IMR-90 (cell line): ENCODE results near the gene FLT1. TPM values are rescaled to one million over a fixed set of nuclear protein-coding genes. Genes with fewer than 3 reads are reported as not detected.

Source experiments
- ATAC-seq: fragments of 200-7000 bp; cut with Tn5 transposase; 2 replicates; pipeline ENCODE4 v1.9.1; 2020; ENCODE audit warnings: low read depth, mild to moderate bottlenecking, moderate library complexity
- BruUV-seq: library from RNA; stranded (reverse); fragments of 400-500 nt; replicated peaks from 2 replicates; lab custom pipeline; 2021; lab: Mats Ljungman, UMichigan
- CTCF ChIA-PET: fragments of 300-600 bp; formaldehyde crosslinking; extraction: SDS; loops from one replicate; lab custom pipeline; 2021; ENCODE audit warnings: antibody characterized with exemption; lab: Yijun Ruan, JAX
- POLR2A ChIA-PET: fragments of 300-600 bp; sonication (Branson Sonifier 250); formaldehyde crosslinking; loops from one replicate; lab custom pipeline; 2022; ENCODE audit warnings: antibody characterized with exemption; ENCODE audit not compliant: unreplicated experiment; lab: Charles Lee
- DNase-seq: peaks from one replicate; pipeline ENCODE4 v3.0.0; 2013
- H2AFZ ChIP-seq: replicated peaks from 2 replicates; pipeline ENCODE3; 2013; ENCODE audit warnings: low read length, mild to moderate bottlenecking; ENCODE audit not compliant: poor library complexity
- H2AK5ac ChIP-seq: 2 replicates; pipeline ENCODE4 v1.6.1; 2013; ENCODE audit warnings: low read depth, low read length, inconsistent platforms
- H2AK9ac ChIP-seq: replicated peaks from 2 replicates; pipeline ENCODE3; 2013; ENCODE audit warnings: mild to moderate bottlenecking, low read depth, low read length, moderate library complexity; ENCODE audit not compliant: poor library complexity
- H2BK120ac ChIP-seq: 2 replicates; pipeline ENCODE4 v1.6.1; 2013; ENCODE audit warnings: low read depth, low read length, inconsistent platforms
- H2BK15ac ChIP-seq: 3 replicates; pipeline ENCODE4 v1.6.1; 2013; ENCODE audit warnings: low read depth, low read length, inconsistent platforms
- H2BK20ac ChIP-seq: 2 replicates; pipeline ENCODE4 v1.6.1; 2013; ENCODE audit warnings: low read depth, mild to moderate bottlenecking, inconsistent platforms, low read length, moderate library complexity
- H2BK5ac ChIP-seq: 2 replicates; pipeline ENCODE4 v1.6.1; 2013; ENCODE audit warnings: mild to moderate bottlenecking, low read depth, low read length, inconsistent platforms; ENCODE audit not compliant: poor library complexity, severe bottlenecking
- H3K14ac ChIP-seq: replicated peaks from 2 replicates; pipeline ENCODE4 v1.6.1; 2013; ENCODE audit warnings: low read depth, low read length, inconsistent platforms
- H3K18ac ChIP-seq: 2 replicates; pipeline ENCODE4 v1.6.1; 2013; ENCODE audit warnings: low read depth, low read length, control low read depth
- H3K23ac ChIP-seq: 2 replicates; pipeline ENCODE4 v1.6.1; 2013; ENCODE audit warnings: low read depth, low read length, inconsistent platforms
- H3K27ac ChIP-seq: 2 replicates; pipeline ENCODE4 v1.5.1; 2013; ENCODE audit warnings: mild to moderate bottlenecking, control low read depth, low read length; ENCODE audit not compliant: insufficient read depth
- H3K27me3 ChIP-seq: 2 replicates; pipeline ENCODE4 v1.6.1; 2013; ENCODE audit warnings: low read length; ENCODE audit not compliant: control insufficient read depth, insufficient read depth
- H3K36me3 ChIP-seq: 2 replicates; pipeline ENCODE4 v1.6.1; 2013; ENCODE audit warnings: low read length, mixed read lengths; ENCODE audit not compliant: control insufficient read depth, insufficient read depth
- H3K4ac ChIP-seq: 2 replicates; pipeline ENCODE4 v1.6.1; 2013; ENCODE audit warnings: low read depth, low read length, inconsistent platforms
- H3K4me1 ChIP-seq: 2 replicates; pipeline ENCODE4 v1.6.1; 2013; ENCODE audit warnings: low read length, mixed read lengths; ENCODE audit not compliant: control insufficient read depth, insufficient read depth
- H3K4me2 ChIP-seq: 2 replicates; pipeline ENCODE4 v1.6.1; 2013; ENCODE audit warnings: low read depth, mild to moderate bottlenecking, control low read depth, low read length, moderate library complexity
- H3K4me3 ChIP-seq: 2 replicates; pipeline ENCODE4 v1.5.1; 2013; ENCODE audit warnings: low read depth, mild to moderate bottlenecking, control low read depth, low read length, moderate library complexity; ENCODE audit not compliant: insufficient read depth
- H3K56ac ChIP-seq: 2 replicates; pipeline ENCODE4 v1.6.1; 2013; ENCODE audit warnings: low read length, inconsistent platforms; ENCODE audit not compliant: insufficient read depth; ENCODE audit errors: extremely low read depth
- H3K79me1 ChIP-seq, 2 experiments: 2 replicates each; pipeline ENCODE4 v1.6.1; 2013; ENCODE audit warnings: low read length in 2 of 2, inconsistent platforms in 1 of 2, low read depth in 1 of 2
- H3K9ac ChIP-seq: 2 replicates; pipeline ENCODE4 v1.6.1; 2013; ENCODE audit warnings: low read depth, low read length, control low read depth
- H3K9me1 ChIP-seq: 2 replicates; pipeline ENCODE4 v1.6.1; 2013; ENCODE audit warnings: low read length, inconsistent platforms; ENCODE audit not compliant: insufficient read depth
- H3K9me3 ChIP-seq: 2 replicates; pipeline ENCODE4 v1.6.1; 2013; ENCODE audit warnings: low read length; ENCODE audit not compliant: control insufficient read depth, insufficient read depth
- H4K20me1 ChIP-seq: 2 replicates; pipeline ENCODE4 v1.6.1; 2013; ENCODE audit warnings: low read length, inconsistent platforms; ENCODE audit not compliant: insufficient read depth
- H4K5ac ChIP-seq: 2 replicates; pipeline ENCODE4 v1.6.1; 2013; ENCODE audit warnings: mild to moderate bottlenecking, low read depth, low read length, control low read depth
- H4K8ac ChIP-seq, 2 experiments: 2 replicates each; pipeline ENCODE4 v1.6.1; 2013; ENCODE audit warnings: low read depth in 2 of 2, low read length in 2 of 2, control low read depth in 1 of 2, inconsistent platforms in 1 of 2
- H4K91ac ChIP-seq: 2 replicates; pipeline ENCODE4 v1.6.1; 2013; ENCODE audit warnings: low read depth, low read length, inconsistent platforms; ENCODE audit not compliant: insufficient read depth
- BHLHE40 ChIP-seq: fragments of 150-350 bp; IDR thresholded peaks from 2 replicates; pipeline ENCODE4 v1.6.1; 2016; ENCODE audit warnings: mild to moderate bottlenecking, low read depth, low read length
- CEBPB ChIP-seq: IDR thresholded peaks from 2 replicates; pipeline ENCODE4 v1.6.1; 2012; ENCODE audit warnings: low read depth, low read length, improper control_type of control experiment
- CHD1 ChIP-seq: IDR thresholded peaks from 2 replicates; pipeline ENCODE4 v1.6.1; 2012; ENCODE audit warnings: low read depth, low read length, improper control_type of control experiment
- CTCF ChIP-seq: conservative IDR thresholded peaks from 2 replicates; pipeline ENCODE4 v1.5.1; 2012; ENCODE audit warnings: mild to moderate bottlenecking, low read depth, low read length, improper control_type of control experiment
- ELK1 ChIP-seq: fragments of 150-350 bp; IDR thresholded peaks from 2 replicates; pipeline ENCODE4 v1.6.1; 2016; ENCODE audit warnings: low read depth, mild to moderate bottlenecking, low read length, moderate library complexity, borderline replicate concordance
- FOS ChIP-seq: fragments of 150-350 bp; IDR thresholded peaks from 2 replicates; pipeline ENCODE4 v1.6.1; 2016; ENCODE audit warnings: low read depth, low read length
- MAFK ChIP-seq: IDR thresholded peaks from 2 replicates; pipeline ENCODE4 v1.6.1; 2012; ENCODE audit warnings: low read depth, low read length, improper control_type of control experiment
- MAZ ChIP-seq: IDR thresholded peaks from 2 replicates; pipeline ENCODE4 v1.6.1; 2012; ENCODE audit warnings: low read depth, mild to moderate bottlenecking, low read length, improper control_type of control experiment, moderate library complexity, borderline replicate concordance
- MXI1 ChIP-seq: IDR thresholded peaks from 2 replicates; pipeline ENCODE4 v1.6.1; 2012; ENCODE audit warnings: low read depth, mild to moderate bottlenecking, low read length, moderate library complexity, borderline replicate concordance
- NFE2L2 ChIP-seq: fragments of 150-350 bp; IDR thresholded peaks from 2 replicates; pipeline ENCODE4 v1.6.1; 2016; ENCODE audit warnings: low read depth, mild to moderate bottlenecking, low read length
- POLR2A ChIP-seq: IDR thresholded peaks from 2 replicates; pipeline ENCODE4 v1.6.1; 2012; ENCODE audit warnings: mild to moderate bottlenecking, low read depth, low read length
- RAD21 ChIP-seq: IDR thresholded peaks from 2 replicates; pipeline ENCODE4 v1.6.1; 2012; ENCODE audit warnings: low read length, improper control_type of control experiment
- RCOR1 ChIP-seq: IDR thresholded peaks from 2 replicates; pipeline ENCODE4 v1.6.1; 2012; ENCODE audit warnings: mild to moderate bottlenecking, low read length, improper control_type of control experiment; ENCODE audit not compliant: insufficient replicate concordance
- RFX5 ChIP-seq: IDR thresholded peaks from 2 replicates; pipeline ENCODE4 v1.8.0; 2012; ENCODE audit warnings: low read depth, mild to moderate bottlenecking, low read length, moderate library complexity
- SMC3 ChIP-seq: fragments of 150-350 bp; IDR thresholded peaks from 2 replicates; pipeline ENCODE4 v1.6.1; 2016; ENCODE audit warnings: low read depth, mild to moderate bottlenecking, antibody characterized with exemption, low read length, moderate library complexity
- USF2 ChIP-seq: fragments of 150-350 bp; IDR thresholded peaks from 2 replicates; pipeline ENCODE4 v1.6.1; 2017; ENCODE audit warnings: mild to moderate bottlenecking, antibody characterized with exemption, low read length, low read depth
- WGBS, 2 experiments: methylation state at CpG; one replicate each; pipeline versions ENCODE4 v1.1.5 to v1.1.7; 2013; ENCODE audit warnings: missing lambda C conversion rate in 2 of 2; ENCODE audit not compliant: insufficient read length in 1 of 2; ENCODE audit errors: extremely low coverage in 2 of 2; 5-methylcytosine and 5-hydroxymethylcytosine counted together
- dilution Hi-C: fragments of 300-500 bp; cut with HindIII; formaldehyde crosslinking; loops from one replicate; pipeline ENCODE4 v1.14.3; 2018; ENCODE audit warnings: low sequenced_read_pairs; ENCODE audit not compliant: unreplicated experiment
- in situ Hi-C: fragments of 300-500 bp; cut with MboI; formaldehyde crosslinking; loops from 3 replicates; pipeline ENCODE4 v1.14.3; 2019; ENCODE audit warnings: low sequenced_read_pairs, inconsistent platforms, mixed read lengths
- intact Hi-C: fragments of 100-400 bp; cut with micrococcal nuclease; formaldehyde crosslinking; loops from 2 replicates; pipeline ENCODE4 v1.10.0; 2022
- polyA plus RNA-seq, 3 experiments: library from polyadenylated mRNA; depleted of rRNA; stranded (reverse); fragments of >200 nt; gene quantifications; 2 replicates each; pipeline ENCODE4 v1.2.3, GENCODE V29; 2012; ENCODE audit warnings: low replicate concordance in 1 of 3
- total RNA-seq: library from RNA; depleted of rRNA; stranded (reverse); fragments of >200 nt; gene quantifications from 2 replicates; pipeline ENCODE4 v1.2.3, GENCODE V29; 2012

The FLT1 gene
- total and polyA plus RNA-seq, 2 of the 4 experiments (the other 2 are of a cell fraction): 4.5 to 10.4 TPM

- H3K23ac ChIP-seq: no peak overlapping the region
- no peaks in the 10 kb centered on the region for H3K9me3 ChIP-seq
- H2AK9ac ChIP-seq: no peak overlapping the region
- H4K5ac ChIP-seq: no peak overlapping the region
- peaks cover 2% of the 10 kb centered on the region; the same call in 1 of the 2 replicates for H3K4me1 ChIP-seq
- H4K91ac ChIP-seq: no peak overlapping the region
- dilution Hi-C loops (no loop called here), in situ Hi-C loops (no loop called here), intact Hi-C loops (no loop called here)
- H3K4me3 ChIP-seq: no peak overlapping the region
- no peak overlapping the region for H3K9ac ChIP-seq
- ChIA-PET POLR2A (no interaction called here), CTCF (no interaction called here)
- ATAC-seq (no peak), DNase-seq (no peak)
- H3K4ac ChIP-seq: no peak overlapping the region
- H3K4me2 ChIP-seq: no peak overlapping the region
- TF ChIP-seq POLR2A (no peak), FOS (no peak), MXI1 (no peak), RAD21 (no peak), ELK1 (no peak), BHLHE40 (no peak), MAFK (no peak), CHD1 (no peak), USF2 (no peak), MAZ (no peak), RFX5 (no peak), CTCF (no peak), CEBPB (no peak), NFE2L2 (no peak), SMC3 (no peak), RCOR1 (no peak)
- H3K18ac ChIP-seq: no peak overlapping the region
- H2AFZ ChIP-seq: no peak overlapping the region
- H3K36me3 ChIP-seq: no peaks in the 10 kb centered on the region
- no peaks in the 10 kb centered on the region for H3K27me3 ChIP-seq
- H4K8ac ChIP-seq: no peak overlapping the region
- H2AK5ac ChIP-seq: no peak overlapping the region
- H2BK5ac ChIP-seq: no peak overlapping the region
- no peak overlapping the region for H2BK20ac ChIP-seq
- H3K27ac ChIP-seq: no peak overlapping the region
- H3K14ac ChIP-seq: no peak overlapping the region
- peaks cover 0 to 6% of the 10 kb centered on the region in 2 experiments; a peak in 1 of 4 replicates for H3K79me1 ChIP-seq
- H4K20me1 ChIP-seq: no peaks in the 10 kb centered on the region
- no peak overlapping the region for H2BK120ac ChIP-seq
- 0 out of 2 replicates have a peak, but pooled peaks cover 6% of the 10 kb centered on the region for H3K9me1 ChIP-seq
- H2BK15ac ChIP-seq: no peak overlapping the region
- 60% methylated on average over 1 of the region's 3 CpGs; no CpG with 5 or more reads in 1 of the 2 experiments for WGBS, 2 experiments
- no TSS peak for BruUV-seq
- no peak overlapping the region for H3K56ac ChIP-seq
Measured at GRCh38 chr13:28415994-28416421, 78.9 kb downstream of the FLT1 start.
